Thoracic aorta (tissue), 2 donors: Measurements from ENCODE around the gene ADAMTS5. TPM values are rescaled to one million over a fixed set of nuclear protein-coding genes. Genes with fewer than 3 reads are reported as not detected.

ENCODE experiments used
- ATAC-seq: fragments of 150-250 bp; one replicate; pipeline ENCODE4 v1.8.0; 2017; ENCODE audit warnings: low read depth; ENCODE audit not compliant: insufficient number of reproducible peaks, low FRiP score
- DNase-seq: peaks from one replicate; pipeline ENCODE4 v3.0.0-alpha.2; 2020; ENCODE audit warnings: low spot score
- H3K27ac ChIP-seq, 2 donors: fragments of 200-600 bp; sonication (generic); 1 replicate in 1 of 2; 2 replicates in 1 of 2; pipeline ENCODE4 v1.5.1; 2016; ENCODE audit warnings: mild to moderate bottlenecking in 2 of 2, moderate library complexity in 2 of 2
- H3K27me3 ChIP-seq: fragments of 200-600 bp; sonication (generic); replicated peaks from 2 replicates; pipeline ENCODE4 v1.6.0; 2016; ENCODE audit warnings: mild to moderate bottlenecking; ENCODE audit not compliant: insufficient read depth
- H3K36me3 ChIP-seq: fragments of 200-600 bp; sonication (generic); one replicate; pipeline ENCODE4 v1.5.1; 2016
- H3K4me1 ChIP-seq, 2 donors: fragments of 200-600 bp; sonication (generic); 1 replicate in 1 of 2; 2 replicates in 1 of 2; pipeline versions ENCODE4 v1.5.1 to v1.6.0; 2016; ENCODE audit warnings: low read depth in 2 of 2, mild to moderate bottlenecking in 1 of 2; ENCODE audit not compliant: control insufficient read depth in 1 of 2
- H3K4me3 ChIP-seq: fragments of 200-600 bp; sonication (generic); 2 replicates; pipeline ENCODE4 v1.5.1; 2016; ENCODE audit warnings: mild to moderate bottlenecking
- H3K9me3 ChIP-seq: fragments of 200-600 bp; sonication (generic); 2 replicates; pipeline ENCODE4 v1.5.1; 2016
- CTCF ChIP-seq: fragments of 200-600 bp; sonication (generic); IDR thresholded peaks from one replicate; pipeline ENCODE4 v1.5.1; 2019; ENCODE audit warnings: antibody characterized with exemption
- total RNA-seq, 2 donors: library from RNA; depleted of rRNA; stranded (reverse); fragments of >200 nt; gene quantifications; one replicate each; pipeline versions ENCODE4 v1.1.0 to v1.2.3, GENCODE V29; 2016

The ADAMTS5 gene
- total RNA-seq, 2 donors from 2014 or later, result 5.8 TPM

- DNase-seq (no peak), ATAC-seq (no peak)
- TF ChIP-seq CTCF, result no peak
- H3K9me3 ChIP-seq, result no peaks in the 10 kb centered on the region
- no peak overlapping the region for H3K27ac ChIP-seq
- H3K4me3 ChIP-seq, result no peak overlapping the region
- no peaks in the 10 kb centered on the region for H3K36me3 ChIP-seq
- H3K27me3 ChIP-seq, result no peaks in the 10 kb centered on the region
- H3K4me1 ChIP-seq, result no peaks in the 10 kb centered on the region
These were observed 10.1 kb downstream of the ADAMTS5 start for GRCh38 chr21:26956813-26957212.

GRCh38 chr21:26956216-26956615, 10.7 kb downstream of the ADAMTS5 start:
- Histone ChIP-seq H3K9me3 (no peaks in the 10 kb centered on the region), H3K27ac (no peak overlapping the region), H3K4me3 (no peak overlapping the region), H3K27me3 (no peaks in the 10 kb centered on the region), H3K4me1 (no peaks in the 10 kb centered on the region), H3K36me3 (no peaks in the 10 kb centered on the region)
- ATAC-seq (no peak), DNase-seq (no peak)
- no peak for TF ChIP-seq CTCF

GRCh38 chr21:26954662-26955121, 12.2 kb downstream of the ADAMTS5 start:
- Histone ChIP-seq H3K9me3 (no peaks in the 10 kb centered on the region), H3K4me3 (no peak overlapping the region), H3K27ac (no peak overlapping the region), H3K27me3 (no peaks in the 10 kb centered on the region), H3K4me1 (no peaks in the 10 kb centered on the region), H3K36me3 (no peaks in the 10 kb centered on the region)
- ATAC-seq (no peak), DNase-seq (no peak)
- TF ChIP-seq CTCF, result no peak

GRCh38 chr21:26952374-26953066, 14.4 kb downstream of the ADAMTS5 start:
- Histone ChIP-seq H3K27ac (no peak overlapping the region), H3K27me3 (no peaks in the 10 kb centered on the region), H3K36me3 (no peaks in the 10 kb centered on the region), H3K4me1 (no peaks in the 10 kb centered on the region), H3K4me3 (no peak overlapping the region), H3K9me3 (no peaks in the 10 kb centered on the region)
- ATAC-seq, result no peak
- no peak for DNase-seq
- TF ChIP-seq CTCF, result no peak

- Histone ChIP-seq H3K9me3 (no peaks in the 10 kb centered on the region), H3K4me1 (peaks cover 0 to 4% of the 10 kb centered on the region in 2 donors), H3K4me3 (no peak overlapping the region), H3K27ac (no peak overlapping the region), H3K36me3 (no peaks in the 10 kb centered on the region), H3K27me3 (no peaks in the 10 kb centered on the region)
- no peak for TF ChIP-seq CTCF
- DNase-seq (no peak), ATAC-seq (no peak)
These were observed 17.1 kb downstream of the ADAMTS5 start for GRCh38 chr21:26949830-26950229.
